A673 (cell line): ENCODE data around the gene TMEM229B.

Source experiments
- EZH2 ChIP-seq: fragments of 200-600 bp; sonication (generic); IDR thresholded peaks from 2 replicates; pipeline ENCODE4 v1.6.1; 2017; ENCODE audit warnings: borderline replicate concordance, low read depth, mild to moderate bottlenecking, mixed read lengths, antibody characterized with exemption, low read length; ENCODE audit not compliant: poor library complexity, severe bottlenecking
- TF ChIP-seq, protein P1 (sequence below): fragments of 300-800, 200-600 bp; sonication (generic); conservative IDR thresholded peaks from 2 replicates; pipeline ENCODE4 v1.5.1; 2017; ENCODE audit warnings: low read depth, mild to moderate bottlenecking, antibody characterized with exemption, low read length, moderate library complexity, mixed read lengths

DNA sequence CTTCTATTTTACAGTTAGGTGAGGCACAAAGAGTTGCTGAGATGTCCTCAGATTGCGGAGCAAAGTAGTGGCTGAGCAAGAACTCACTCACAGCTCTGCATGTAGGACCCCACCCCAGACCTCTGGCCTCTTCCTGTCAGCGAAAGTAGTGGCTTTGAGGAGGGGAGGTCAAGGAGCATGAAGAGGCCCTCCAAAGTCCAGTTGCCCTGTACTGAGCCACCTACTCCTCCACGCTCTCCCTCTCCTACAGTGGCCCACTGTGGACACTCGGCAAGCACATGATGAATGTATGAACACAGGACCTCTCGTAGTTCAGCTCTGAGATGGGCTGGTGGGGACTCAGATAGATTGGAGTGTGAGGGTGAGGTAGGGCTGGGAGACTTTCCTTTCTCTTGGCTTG lies 39.2 kb upstream of the TMEM229B start:
- TF ChIP-seq, protein P1, sequence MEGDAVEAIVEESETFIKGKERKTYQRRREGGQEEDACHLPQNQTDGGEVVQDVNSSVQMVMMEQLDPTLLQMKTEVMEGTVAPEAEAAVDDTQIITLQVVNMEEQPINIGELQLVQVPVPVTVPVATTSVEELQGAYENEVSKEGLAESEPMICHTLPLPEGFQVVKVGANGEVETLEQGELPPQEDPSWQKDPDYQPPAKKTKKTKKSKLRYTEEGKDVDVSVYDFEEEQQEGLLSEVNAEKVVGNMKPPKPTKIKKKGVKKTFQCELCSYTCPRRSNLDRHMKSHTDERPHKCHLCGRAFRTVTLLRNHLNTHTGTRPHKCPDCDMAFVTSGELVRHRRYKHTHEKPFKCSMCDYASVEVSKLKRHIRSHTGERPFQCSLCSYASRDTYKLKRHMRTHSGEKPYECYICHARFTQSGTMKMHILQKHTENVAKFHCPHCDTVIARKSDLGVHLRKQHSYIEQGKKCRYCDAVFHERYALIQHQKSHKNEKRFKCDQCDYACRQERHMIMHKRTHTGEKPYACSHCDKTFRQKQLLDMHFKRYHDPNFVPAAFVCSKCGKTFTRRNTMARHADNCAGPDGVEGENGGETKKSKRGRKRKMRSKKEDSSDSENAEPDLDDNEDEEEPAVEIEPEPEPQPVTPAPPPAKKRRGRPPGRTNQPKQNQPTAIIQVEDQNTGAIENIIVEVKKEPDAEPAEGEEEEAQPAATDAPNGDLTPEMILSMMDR = no peak
- no peak for TF ChIP-seq EZH2
